22Rv1 (cell line): ENCODE data around the gene VWA8.

Experiments used
- H3K27ac ChIP-seq: fragments of 450-650 bp; 2 replicates; pipeline ENCODE4 v1.5.1; 2017
- ZFX ChIP-seq: fragments of 450-650 bp; IDR thresholded peaks from 2 replicates; pipeline ENCODE4 v1.6.1; 2017; ENCODE audit warnings: antibody characterized with exemption, borderline replicate concordance
- TF ChIP-seq, protein P1 (sequence below): fragments of 450-650 bp; IDR thresholded peaks from 2 replicates; pipeline ENCODE4 v1.5.1; 2017; ENCODE audit warnings: mild to moderate bottlenecking

VWA8 gene

DNA sequence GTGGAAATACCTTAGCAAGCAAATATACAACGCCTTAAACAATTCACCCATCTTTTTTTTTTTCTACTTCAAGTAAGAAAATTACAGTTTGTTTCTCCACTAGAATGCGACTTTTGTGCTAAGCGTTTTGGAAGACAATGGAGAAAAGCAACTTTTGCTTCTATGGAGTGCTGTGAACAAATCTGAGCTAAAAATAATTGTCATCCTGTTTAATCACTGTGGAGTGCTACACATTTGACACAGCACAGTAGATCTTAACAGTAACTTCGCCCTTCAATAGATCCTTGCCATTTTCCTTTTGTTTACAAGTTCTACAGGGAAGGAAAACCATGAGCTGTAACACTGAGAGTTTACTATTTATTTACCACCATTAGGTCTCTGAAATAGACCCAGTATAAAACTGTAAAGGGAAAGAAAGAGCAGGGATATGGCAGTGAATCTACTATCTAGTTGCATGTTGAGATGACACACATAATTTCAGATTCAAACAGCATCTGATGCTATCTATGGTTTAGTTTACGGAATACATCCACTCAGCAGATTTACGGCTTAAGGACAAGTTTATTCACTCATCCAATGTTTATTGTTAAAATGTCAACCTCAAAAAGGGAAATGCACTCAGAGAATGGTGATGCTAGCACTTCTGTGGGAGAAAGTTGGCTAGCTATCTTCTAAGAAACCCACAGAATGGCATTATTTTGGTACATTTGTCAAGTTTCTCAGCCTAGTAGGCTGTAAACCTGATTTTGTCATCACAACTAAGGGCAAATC, 175.3 kb downstream of the VWA8 start:
- TF ChIP-seq, protein P1, sequence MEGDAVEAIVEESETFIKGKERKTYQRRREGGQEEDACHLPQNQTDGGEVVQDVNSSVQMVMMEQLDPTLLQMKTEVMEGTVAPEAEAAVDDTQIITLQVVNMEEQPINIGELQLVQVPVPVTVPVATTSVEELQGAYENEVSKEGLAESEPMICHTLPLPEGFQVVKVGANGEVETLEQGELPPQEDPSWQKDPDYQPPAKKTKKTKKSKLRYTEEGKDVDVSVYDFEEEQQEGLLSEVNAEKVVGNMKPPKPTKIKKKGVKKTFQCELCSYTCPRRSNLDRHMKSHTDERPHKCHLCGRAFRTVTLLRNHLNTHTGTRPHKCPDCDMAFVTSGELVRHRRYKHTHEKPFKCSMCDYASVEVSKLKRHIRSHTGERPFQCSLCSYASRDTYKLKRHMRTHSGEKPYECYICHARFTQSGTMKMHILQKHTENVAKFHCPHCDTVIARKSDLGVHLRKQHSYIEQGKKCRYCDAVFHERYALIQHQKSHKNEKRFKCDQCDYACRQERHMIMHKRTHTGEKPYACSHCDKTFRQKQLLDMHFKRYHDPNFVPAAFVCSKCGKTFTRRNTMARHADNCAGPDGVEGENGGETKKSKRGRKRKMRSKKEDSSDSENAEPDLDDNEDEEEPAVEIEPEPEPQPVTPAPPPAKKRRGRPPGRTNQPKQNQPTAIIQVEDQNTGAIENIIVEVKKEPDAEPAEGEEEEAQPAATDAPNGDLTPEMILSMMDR: no peak
- TF ChIP-seq ZFX: no peak
- peak overlapping the region; percentile 3; the same call in 1 of the 2 replicates for H3K27ac ChIP-seq

GRCh38 chr13:41782086-41782485, 178.8 kb downstream of the VWA8 start:
- TF ChIP-seq, protein P1: no peak
- no peak for TF ChIP-seq ZFX

DNA sequence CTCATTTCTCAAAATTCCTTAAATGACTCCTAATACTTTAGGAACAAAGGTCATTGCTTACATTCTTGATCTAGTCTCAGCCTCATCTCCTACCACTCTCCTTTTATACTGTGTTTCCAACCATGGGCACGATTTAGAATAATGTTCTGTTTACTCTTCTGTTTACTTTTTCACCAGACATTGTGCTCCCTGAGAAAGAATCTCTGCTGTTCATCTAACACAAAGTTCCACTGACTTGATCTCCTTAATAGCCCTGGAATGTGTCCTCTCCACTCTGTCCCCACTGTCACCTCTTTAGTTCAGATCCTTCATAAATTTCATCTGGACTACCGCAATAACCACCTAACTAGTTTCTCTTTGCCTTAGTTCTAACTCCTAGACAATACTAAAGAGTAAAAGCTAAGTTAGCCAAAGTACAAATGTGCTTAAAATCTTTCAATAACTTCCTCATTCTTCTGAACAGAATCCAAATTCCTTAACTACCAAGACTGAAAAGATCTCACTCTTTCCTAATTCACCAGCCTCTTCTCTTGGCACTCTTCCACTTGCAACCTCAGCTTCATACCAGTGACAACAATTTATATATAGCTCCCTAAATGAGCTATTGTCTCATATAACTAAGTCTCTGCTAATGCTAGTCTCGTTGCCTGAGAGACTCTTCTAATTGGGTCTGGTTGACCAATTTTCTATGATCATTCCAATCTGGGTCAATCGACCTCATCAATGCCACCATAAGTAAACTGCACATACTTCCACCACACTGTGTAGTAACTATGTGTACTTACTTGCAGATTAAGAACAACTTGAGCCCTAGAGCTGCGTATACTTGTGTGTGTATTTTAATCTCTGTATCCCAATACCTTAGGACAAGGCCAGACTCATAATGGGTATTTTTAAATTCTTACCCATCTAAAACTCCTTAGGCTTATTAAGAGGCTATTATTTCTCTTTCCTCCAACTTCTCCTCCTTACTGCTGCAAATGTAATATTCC, 179.9 kb downstream of the VWA8 start:
- H3K27ac ChIP-seq: peak overlapping the region; percentile 25; the same call in 1 of the 2 replicates
- TF ChIP-seq, protein P1: no peak
- no peak for TF ChIP-seq ZFX

More at GRCh38 chr13:41782086-41782485, 178.8 kb downstream of the VWA8 start:
- H3K27ac ChIP-seq: peak overlapping the region; percentile 25; the same call in 1 of the 2 replicates

DNA sequence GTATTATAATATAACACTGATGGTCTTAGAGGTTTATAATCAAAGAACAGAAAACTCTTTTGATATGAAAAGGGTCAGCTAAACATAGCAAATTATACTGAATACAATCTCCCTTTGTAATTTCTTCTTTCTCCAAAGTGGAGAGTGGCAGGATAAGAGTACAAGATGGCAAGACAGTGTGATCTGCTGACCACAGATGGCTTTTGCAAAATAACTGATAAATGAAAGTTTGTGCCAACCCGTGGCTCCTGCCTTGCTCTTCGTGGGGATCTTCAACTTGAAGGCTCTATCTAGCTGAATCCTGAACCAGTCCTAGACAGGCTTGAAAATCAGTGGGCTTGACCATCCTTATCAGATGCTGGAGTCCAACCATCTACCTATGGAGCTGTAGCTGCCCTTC, 185.7 kb downstream of the VWA8 start:
- TF ChIP-seq ZFX: no peak
- TF ChIP-seq, protein P1: no peak

GRCh38 chr13:41774605-41775218, 186.2 kb downstream of the VWA8 start:
- TF ChIP-seq, protein P1: no peak
- TF ChIP-seq ZFX: no peak
- no peak overlapping the region for H3K27ac ChIP-seq

More for the DNA sequence above, 185.7 kb downstream of the VWA8 start:
- H3K27ac ChIP-seq: no peak overlapping the region

DNA sequence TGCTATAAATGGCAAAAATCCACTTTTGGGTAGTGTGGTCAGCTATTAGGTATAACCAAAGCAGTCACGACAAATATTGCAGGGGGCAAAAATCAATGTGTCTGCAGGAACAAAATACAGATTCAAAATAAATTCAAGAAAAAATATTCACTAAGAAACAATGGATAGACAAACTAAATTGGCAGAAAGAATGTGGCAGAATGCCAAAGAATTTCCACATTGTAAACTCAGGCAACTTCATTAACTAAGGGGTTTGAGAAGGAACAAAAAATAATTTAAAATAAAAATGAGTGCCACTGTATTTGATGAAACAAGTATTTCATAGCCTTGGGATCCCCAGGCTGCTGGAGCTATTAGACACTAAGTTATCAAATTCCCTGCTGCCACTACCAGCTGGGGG, 193.1 kb downstream of the VWA8 start:
- TF ChIP-seq ZFX: no peak
- TF ChIP-seq, protein P1: no peak
- H3K27ac ChIP-seq: no peak overlapping the region
